Hepatocyte (in vitro differentiated cells): ENCODE data around the gene ZDHHC1.

ENCODE experiments used
- EZH2 ChIP-seq: fragments of 200-600 bp; sonication (generic); IDR thresholded peaks from 2 replicates; pipeline ENCODE4 v1.6.1; 2016; ENCODE audit warnings: antibody characterized with exemption, mild to moderate bottlenecking, borderline replicate concordance
- EZH2phosphoT487 ChIP-seq: fragments of 200-600 bp; sonication (generic); IDR thresholded peaks from one replicate; pipeline ENCODE4 v1.6.1; 2018; ENCODE audit warnings: antibody characterized with exemption, mild to moderate bottlenecking, low read depth, moderate library complexity; ENCODE audit not compliant: unreplicated experiment, severe bottlenecking
- TF ChIP-seq, protein P1 (sequence below): fragments of 200-600 bp; sonication (generic); IDR thresholded peaks from 2 replicates; pipeline ENCODE4 v1.5.1; 2016; ENCODE audit warnings: antibody characterized with exemption, mild to moderate bottlenecking; ENCODE audit not compliant: poor library complexity

- TF ChIP-seq, protein P1, sequence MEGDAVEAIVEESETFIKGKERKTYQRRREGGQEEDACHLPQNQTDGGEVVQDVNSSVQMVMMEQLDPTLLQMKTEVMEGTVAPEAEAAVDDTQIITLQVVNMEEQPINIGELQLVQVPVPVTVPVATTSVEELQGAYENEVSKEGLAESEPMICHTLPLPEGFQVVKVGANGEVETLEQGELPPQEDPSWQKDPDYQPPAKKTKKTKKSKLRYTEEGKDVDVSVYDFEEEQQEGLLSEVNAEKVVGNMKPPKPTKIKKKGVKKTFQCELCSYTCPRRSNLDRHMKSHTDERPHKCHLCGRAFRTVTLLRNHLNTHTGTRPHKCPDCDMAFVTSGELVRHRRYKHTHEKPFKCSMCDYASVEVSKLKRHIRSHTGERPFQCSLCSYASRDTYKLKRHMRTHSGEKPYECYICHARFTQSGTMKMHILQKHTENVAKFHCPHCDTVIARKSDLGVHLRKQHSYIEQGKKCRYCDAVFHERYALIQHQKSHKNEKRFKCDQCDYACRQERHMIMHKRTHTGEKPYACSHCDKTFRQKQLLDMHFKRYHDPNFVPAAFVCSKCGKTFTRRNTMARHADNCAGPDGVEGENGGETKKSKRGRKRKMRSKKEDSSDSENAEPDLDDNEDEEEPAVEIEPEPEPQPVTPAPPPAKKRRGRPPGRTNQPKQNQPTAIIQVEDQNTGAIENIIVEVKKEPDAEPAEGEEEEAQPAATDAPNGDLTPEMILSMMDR, result peak; percentile 14
- TF ChIP-seq EZH2 (no peak), EZH2phosphoT487 (no peak)
Measured at GRCh38 chr16:67456391-67457081, 40.3 kb upstream of the ZDHHC1 start.
